ENCODE data around the gene FRMD3.

- TF ChIP-seq, protein P1, sequence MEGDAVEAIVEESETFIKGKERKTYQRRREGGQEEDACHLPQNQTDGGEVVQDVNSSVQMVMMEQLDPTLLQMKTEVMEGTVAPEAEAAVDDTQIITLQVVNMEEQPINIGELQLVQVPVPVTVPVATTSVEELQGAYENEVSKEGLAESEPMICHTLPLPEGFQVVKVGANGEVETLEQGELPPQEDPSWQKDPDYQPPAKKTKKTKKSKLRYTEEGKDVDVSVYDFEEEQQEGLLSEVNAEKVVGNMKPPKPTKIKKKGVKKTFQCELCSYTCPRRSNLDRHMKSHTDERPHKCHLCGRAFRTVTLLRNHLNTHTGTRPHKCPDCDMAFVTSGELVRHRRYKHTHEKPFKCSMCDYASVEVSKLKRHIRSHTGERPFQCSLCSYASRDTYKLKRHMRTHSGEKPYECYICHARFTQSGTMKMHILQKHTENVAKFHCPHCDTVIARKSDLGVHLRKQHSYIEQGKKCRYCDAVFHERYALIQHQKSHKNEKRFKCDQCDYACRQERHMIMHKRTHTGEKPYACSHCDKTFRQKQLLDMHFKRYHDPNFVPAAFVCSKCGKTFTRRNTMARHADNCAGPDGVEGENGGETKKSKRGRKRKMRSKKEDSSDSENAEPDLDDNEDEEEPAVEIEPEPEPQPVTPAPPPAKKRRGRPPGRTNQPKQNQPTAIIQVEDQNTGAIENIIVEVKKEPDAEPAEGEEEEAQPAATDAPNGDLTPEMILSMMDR (IDR thresholded peaks at IDR 0.05) = no peak
- no peak for TF ChIP-seq POLR2A (IDR thresholded peaks at IDR 0.05)
Observed at GRCh38 chr9:83509402-83509801, 28.8 kb downstream of the FRMD3 start.

All from lower leg skin (tissue), 3 donors.